HFFc6 (cell line): ENCODE results near the gene HLA-DOA. TPM values are rescaled to one million over a fixed set of nuclear protein-coding genes. Genes with fewer than 3 reads are reported as not detected.
A peak's percentile ranks its signal among the peaks of the same experiment; 100 is the strongest.

Source experiments
- DNase-seq: peaks from one replicate; pipeline ENCODE4 v3.0.0-alpha.2; 2018
- H3K27ac Mint-ChIP-seq: 2 replicates; pipeline ENCODE4 v1.8.0; 2020; ENCODE audit warnings: mild to moderate bottlenecking, mixed read lengths
- H3K27me3 Mint-ChIP-seq: 2 replicates; pipeline ENCODE4 v1.8.0; 2021; ENCODE audit warnings: mild to moderate bottlenecking, moderate library complexity, mixed read lengths; ENCODE audit not compliant: insufficient read depth
- H3K36me3 Mint-ChIP-seq: 2 replicates; pipeline ENCODE4 v1.8.0; 2021; ENCODE audit warnings: low read depth, mixed read lengths
- H3K4me1 Mint-ChIP-seq: 2 replicates; pipeline ENCODE4 v1.8.0; 2020; ENCODE audit warnings: low read depth, mixed read lengths
- H3K4me3 Mint-ChIP-seq: 2 replicates; pipeline ENCODE4 v1.8.0; 2020; ENCODE audit warnings: mild to moderate bottlenecking, moderate library complexity, mixed read lengths
- H3K9me3 Mint-ChIP-seq: 2 replicates; pipeline ENCODE4 v1.8.0; 2020; ENCODE audit warnings: mild to moderate bottlenecking, mixed read lengths
- total RNA-seq, 6 experiments: library from RNA; stranded (reverse); fragmentation: NEBNext Ultra II Directional; extraction: Animal tissue kit (Norgen Biotek cat#: 25700); gene quantifications; 2 replicates in 1 of 6; 3 replicates in 5 of 6; pipeline ENCODE4 v1.2.3, GENCODE V29; 2021
- TF ChIP-seq, protein P1 (sequence below): fragments of 200-600 bp; sonication (generic); IDR thresholded peaks from 2 replicates; pipeline ENCODE4 v1.5.0; 2021; ENCODE audit warnings: antibody characterized with exemption, mild to moderate bottlenecking

Gene HLA-DOA
- total RNA-seq, 6 experiments from 2014 or later, result not detected

DNA sequence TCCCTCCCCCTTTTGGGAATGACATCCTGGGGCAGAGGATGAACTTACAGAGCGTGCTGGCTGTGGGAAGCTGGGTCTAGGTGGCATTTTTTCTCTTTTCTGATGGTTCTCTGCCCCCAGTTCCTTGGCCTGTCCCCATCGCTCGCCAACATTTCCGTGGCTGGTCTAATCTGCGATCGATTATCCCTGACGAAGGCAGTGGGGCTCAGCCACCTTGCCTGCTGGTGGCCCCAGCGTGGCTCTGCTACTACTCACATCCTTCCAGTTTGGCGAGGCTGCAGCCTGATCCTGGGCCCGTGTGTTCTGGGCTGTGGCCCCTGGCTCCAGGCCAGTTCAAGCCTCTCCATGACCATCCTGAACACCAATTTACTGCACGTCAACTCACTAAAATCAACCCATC, 6.4 kb upstream of the HLA-DOA start:
- Mint-ChIP-seq H3K36me3 (no peaks in the 10 kb centered on the region), H3K27me3 (peaks cover 33% of the 10 kb centered on the region), H3K4me1 (no peaks in the 10 kb centered on the region), H3K4me3 (no peak overlapping the region), H3K27ac (no peak overlapping the region), H3K9me3 (no peaks in the 10 kb centered on the region)
- TF ChIP-seq, protein P1, sequence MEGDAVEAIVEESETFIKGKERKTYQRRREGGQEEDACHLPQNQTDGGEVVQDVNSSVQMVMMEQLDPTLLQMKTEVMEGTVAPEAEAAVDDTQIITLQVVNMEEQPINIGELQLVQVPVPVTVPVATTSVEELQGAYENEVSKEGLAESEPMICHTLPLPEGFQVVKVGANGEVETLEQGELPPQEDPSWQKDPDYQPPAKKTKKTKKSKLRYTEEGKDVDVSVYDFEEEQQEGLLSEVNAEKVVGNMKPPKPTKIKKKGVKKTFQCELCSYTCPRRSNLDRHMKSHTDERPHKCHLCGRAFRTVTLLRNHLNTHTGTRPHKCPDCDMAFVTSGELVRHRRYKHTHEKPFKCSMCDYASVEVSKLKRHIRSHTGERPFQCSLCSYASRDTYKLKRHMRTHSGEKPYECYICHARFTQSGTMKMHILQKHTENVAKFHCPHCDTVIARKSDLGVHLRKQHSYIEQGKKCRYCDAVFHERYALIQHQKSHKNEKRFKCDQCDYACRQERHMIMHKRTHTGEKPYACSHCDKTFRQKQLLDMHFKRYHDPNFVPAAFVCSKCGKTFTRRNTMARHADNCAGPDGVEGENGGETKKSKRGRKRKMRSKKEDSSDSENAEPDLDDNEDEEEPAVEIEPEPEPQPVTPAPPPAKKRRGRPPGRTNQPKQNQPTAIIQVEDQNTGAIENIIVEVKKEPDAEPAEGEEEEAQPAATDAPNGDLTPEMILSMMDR, result no peak
- no peak for DNase-seq

DNA sequence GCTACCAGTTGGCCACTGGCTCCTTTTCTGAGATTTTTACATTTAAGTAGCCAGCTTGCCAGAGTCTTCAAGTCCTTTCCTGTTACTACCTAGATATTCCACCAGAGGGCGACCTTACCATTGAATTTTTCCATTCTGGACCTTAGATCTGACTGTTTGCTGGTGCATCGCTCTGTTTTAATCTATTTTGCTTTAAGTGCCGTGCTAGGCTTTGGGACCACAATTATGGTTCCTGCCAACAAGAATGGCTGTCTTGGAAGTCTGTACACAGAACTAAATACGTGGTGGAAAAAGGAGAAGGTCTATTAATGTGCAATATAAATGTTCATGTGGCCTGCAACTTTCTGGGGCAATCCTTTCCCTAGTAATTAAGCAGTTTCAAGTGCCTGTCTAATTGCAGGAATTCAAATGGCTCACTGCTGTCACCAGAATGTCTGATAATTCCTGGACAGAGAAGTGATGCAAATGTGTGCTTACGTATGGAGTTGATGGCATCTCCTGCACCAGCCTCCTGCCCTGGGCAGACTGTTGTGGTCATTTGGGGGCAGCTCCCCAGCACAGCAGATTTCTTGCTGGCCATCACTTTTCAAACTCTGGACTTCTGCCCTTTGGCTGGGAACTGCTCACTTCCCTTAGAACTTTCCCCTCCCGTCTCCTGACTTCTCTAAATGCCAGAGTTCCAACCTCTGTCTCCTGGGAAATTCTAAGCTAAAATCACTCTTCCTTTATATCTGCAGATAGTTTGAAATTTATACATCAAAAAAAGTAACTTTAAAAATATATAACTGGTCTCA, 5.6 kb upstream of the HLA-DOA start:
- Mint-ChIP-seq H3K36me3 (no peaks in the 10 kb centered on the region), H3K4me1 (no peaks in the 10 kb centered on the region), H3K27ac (no peak overlapping the region), H3K4me3 (no peak overlapping the region), H3K9me3 (no peaks in the 10 kb centered on the region), H3K27me3 (peaks cover 33% of the 10 kb centered on the region)
- DNase-seq, result peak; percentile 72
- TF ChIP-seq, protein P1, result peak; percentile 94

DNA sequence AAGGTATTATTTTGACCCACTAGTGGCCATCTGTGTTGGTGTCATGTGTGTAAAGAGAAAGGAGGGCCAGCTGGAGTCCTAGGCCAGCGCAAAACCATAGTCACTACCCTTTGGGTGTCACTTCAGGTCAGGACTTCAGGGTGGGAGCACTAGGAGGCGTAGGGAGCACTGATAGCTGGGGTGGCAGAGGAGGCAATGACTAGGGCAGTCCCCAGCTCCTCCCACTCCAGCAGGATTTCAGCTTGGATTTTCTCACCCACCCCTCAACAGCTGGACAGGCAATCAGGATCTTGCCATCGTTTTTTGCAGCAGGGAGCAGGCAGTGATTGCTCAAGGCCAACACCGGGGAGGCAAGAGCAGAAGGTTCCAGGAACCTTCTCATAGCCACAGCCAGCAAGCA, 4.2 kb upstream of the HLA-DOA start:
- H3K27ac Mint-ChIP-seq, result no peak overlapping the region
- H3K27me3 Mint-ChIP-seq, result peaks cover 39% of the 10 kb centered on the region
- TF ChIP-seq, protein P1, result no peak
- H3K36me3 Mint-ChIP-seq, result no peaks in the 10 kb centered on the region
- H3K9me3 Mint-ChIP-seq, result no peaks in the 10 kb centered on the region
- DNase-seq, result no peak
- no peaks in the 10 kb centered on the region for H3K4me1 Mint-ChIP-seq
- no peak overlapping the region for H3K4me3 Mint-ChIP-seq

DNA sequence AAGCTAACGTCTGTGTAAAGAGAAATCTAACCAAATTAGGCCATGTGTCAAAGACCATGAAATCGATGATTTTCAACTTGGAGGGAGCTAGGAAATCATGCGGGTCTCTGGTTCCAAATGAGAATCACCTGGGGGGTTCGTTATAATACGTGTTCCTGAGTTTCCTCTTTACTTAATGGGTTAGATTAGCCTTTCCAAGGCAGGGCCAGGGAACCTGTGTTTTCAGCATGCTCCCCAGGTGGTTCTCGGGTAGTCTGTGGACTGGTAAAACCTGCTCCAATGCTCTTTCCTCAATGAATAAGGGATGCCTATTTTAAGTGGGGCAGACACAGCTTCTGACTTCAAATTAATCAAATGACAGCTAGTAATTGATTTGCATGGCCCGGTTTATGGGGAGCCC, 965 bp upstream of the HLA-DOA start:
- H3K4me3 Mint-ChIP-seq, result no peak overlapping the region
- DNase-seq, result no peak
- H3K27ac Mint-ChIP-seq, result no peak overlapping the region
- peaks cover 43% of the 10 kb centered on the region for H3K27me3 Mint-ChIP-seq
- H3K9me3 Mint-ChIP-seq, result no peaks in the 10 kb centered on the region
- TF ChIP-seq, protein P1, result no peak
- no peaks in the 10 kb centered on the region for H3K36me3 Mint-ChIP-seq
- no peaks in the 10 kb centered on the region for H3K4me1 Mint-ChIP-seq

DNA sequence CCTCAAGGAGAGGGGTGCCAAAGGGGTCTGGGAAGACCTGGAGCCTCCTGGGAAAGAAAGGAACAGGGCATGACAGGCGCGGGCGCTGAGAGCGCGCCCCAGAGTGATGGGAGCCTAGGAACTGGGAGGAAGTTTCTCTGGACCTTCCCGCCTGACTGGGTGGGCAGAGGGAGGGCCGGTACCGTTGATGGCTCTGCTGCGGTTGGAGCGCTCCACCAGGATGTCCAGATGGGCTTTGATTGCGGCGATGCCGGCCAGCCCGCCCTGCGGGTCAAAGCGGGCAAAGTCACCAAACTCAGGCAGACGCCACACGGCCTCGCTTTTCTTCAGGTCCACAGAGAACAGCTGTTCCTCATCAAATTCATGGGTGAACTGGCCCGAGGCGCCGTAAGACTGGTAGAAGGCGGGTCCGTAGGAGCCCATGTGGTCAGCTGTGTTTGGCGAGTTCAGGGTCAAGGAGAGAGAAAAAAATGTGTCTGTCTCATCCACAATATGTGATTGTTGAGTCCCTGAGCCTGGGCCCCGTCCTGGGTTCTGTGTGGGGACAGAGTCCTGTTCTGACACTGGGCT, 1.5 kb downstream of the HLA-DOA start:
- Mint-ChIP-seq H3K4me1 (no peaks in the 10 kb centered on the region), H3K9me3 (no peaks in the 10 kb centered on the region), H3K36me3 (no peaks in the 10 kb centered on the region), H3K4me3 (no peak overlapping the region), H3K27ac (no peak overlapping the region), H3K27me3 (peaks cover 50% of the 10 kb centered on the region)
- DNase-seq, result no peak
- TF ChIP-seq, protein P1, result no peak
